ENCODE results near the gene ZDHHC14.

The ZDHHC14 gene

DNA sequence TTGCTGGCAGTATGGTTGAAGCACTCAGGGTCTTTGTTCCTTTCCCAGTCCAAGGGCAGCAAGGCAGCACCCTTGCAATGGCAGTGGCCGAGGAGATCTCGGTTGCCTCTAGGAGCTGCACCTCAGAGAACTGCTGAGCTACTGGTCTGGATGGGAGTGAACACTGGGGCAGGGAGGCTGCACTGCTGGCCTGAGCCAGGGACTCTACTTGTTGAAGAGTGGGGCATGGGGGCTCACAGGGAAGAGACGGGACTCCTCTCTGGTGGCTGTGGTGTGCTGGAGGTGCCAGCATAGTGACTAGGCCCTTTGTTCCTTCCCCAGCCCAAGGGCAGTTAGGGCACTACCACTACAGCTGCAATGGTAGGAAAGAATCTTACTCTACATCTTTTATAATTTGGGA lies 203.0 kb downstream of the ZDHHC14 start:
- no peaks in the 10 kb centered on the region for H3K79me2 ChIP-seq (ENCODE audit: low read length)

DNA sequence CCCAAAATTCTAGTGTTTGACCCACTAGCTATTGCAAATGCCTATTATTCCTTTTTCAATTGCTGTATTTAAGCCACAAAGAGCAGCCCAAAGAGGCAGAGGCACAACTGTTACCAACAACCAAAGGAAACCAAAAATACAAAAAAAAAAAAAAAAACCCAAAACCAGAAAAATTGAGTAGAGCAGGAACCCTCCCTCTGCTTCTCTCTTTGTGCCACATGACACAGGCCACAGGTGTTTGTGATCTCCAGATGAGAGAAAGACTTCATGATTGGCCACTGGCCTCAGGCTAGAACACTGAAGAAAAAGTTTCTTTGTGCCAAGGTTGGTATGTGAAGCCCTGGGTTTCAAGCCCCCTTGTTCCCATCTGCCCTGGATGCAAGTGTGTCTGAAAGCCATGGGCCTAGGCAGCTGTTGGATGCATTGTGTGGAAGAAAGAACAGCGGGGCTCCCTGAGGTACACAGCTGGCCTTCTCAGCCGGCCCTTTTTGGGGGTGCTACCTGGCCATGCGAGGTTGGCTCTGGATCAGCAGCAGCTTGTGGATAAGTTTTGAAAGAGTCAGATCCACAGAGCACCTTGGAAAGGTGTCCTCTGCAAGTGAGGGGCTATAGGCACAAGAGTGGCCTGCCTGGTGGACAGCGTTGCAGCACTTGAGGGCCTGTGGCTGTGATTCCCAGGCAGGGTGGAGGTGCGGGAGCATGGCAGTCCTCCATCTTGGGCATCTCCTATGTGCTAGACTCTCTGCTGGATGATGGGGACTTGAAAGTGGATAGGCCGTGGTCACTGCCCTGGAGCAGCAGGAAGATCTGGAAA lies 204.5 kb downstream of the ZDHHC14 start:
- no peaks in the 10 kb centered on the region for H3K9me3 ChIP-seq (replicated peaks; ENCODE audit: insufficient read depth, low read length)

More for the DNA sequence above, 203.0 kb downstream of the ZDHHC14 start:
- H3K9ac ChIP-seq (ENCODE audit: low read length), result no peak overlapping the region
- H3K9me2 ChIP-seq (replicated peaks; ENCODE audit: insufficient read depth, low read length), result no peaks in the 10 kb centered on the region
- H3K4me1 ChIP-seq (ENCODE audit: low read length), result peaks cover 13% of the 10 kb centered on the region
- no peak overlapping the region for H3K27ac ChIP-seq (ENCODE audit: low read length)
- TF ChIP-seq, protein P1, sequence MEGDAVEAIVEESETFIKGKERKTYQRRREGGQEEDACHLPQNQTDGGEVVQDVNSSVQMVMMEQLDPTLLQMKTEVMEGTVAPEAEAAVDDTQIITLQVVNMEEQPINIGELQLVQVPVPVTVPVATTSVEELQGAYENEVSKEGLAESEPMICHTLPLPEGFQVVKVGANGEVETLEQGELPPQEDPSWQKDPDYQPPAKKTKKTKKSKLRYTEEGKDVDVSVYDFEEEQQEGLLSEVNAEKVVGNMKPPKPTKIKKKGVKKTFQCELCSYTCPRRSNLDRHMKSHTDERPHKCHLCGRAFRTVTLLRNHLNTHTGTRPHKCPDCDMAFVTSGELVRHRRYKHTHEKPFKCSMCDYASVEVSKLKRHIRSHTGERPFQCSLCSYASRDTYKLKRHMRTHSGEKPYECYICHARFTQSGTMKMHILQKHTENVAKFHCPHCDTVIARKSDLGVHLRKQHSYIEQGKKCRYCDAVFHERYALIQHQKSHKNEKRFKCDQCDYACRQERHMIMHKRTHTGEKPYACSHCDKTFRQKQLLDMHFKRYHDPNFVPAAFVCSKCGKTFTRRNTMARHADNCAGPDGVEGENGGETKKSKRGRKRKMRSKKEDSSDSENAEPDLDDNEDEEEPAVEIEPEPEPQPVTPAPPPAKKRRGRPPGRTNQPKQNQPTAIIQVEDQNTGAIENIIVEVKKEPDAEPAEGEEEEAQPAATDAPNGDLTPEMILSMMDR (IDR thresholded peaks at IDR 0.05; ENCODE audit: low read length), result no peak
- TF ChIP-seq EZH2 (optimal IDR thresholded peaks at IDR 0.05; ENCODE audit: low read depth, low read length), result no peak
- DNase-seq, result no peak
- no peaks in the 10 kb centered on the region for H3K9me3 ChIP-seq (replicated peaks; ENCODE audit: insufficient read depth, low read length)
- H3F3A ChIP-seq (ENCODE audit: insufficient read depth, low read length), result no peaks in the 10 kb centered on the region
- no peaks in the 10 kb centered on the region for H4K20me1 ChIP-seq (ENCODE audit: insufficient read depth, low read length)
- no peaks in the 10 kb centered on the region for H3K36me3 ChIP-seq (replicated peaks; ENCODE audit: insufficient read depth, low read length)
- no peak overlapping the region for H3K4me3 ChIP-seq (ENCODE audit: low read length)
- no peak overlapping the region for H2AFZ ChIP-seq (ENCODE audit: low read length)
- H3K27me3 ChIP-seq (replicated peaks; ENCODE audit: insufficient read depth, low read length), result no peaks in the 10 kb centered on the region
- H3K4me2 ChIP-seq (ENCODE audit: low read depth, low read length), result no peak overlapping the region

DNA sequence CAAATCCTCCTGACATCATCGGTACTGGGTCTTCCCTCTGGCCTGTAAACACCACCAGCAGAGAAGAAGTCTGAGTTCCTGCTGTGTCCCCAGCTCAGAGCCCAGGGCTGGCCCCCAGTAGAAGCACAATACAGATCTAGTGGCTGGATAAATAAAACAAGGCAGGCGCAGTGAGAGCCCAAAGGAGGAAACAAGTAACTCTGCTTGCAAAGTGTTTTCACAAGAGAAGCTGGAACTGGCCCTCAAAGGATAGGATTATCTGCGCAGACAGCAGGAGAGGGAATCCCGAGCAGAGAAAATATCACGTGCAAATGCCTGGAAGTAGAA lies 205.1 kb downstream of the ZDHHC14 start:
- no peaks in the 10 kb centered on the region for H3K9me3 ChIP-seq (replicated peaks; ENCODE audit: insufficient read depth, low read length)
- no peaks in the 10 kb centered on the region for H3F3A ChIP-seq (ENCODE audit: insufficient read depth, low read length)
- H3K27me3 ChIP-seq (replicated peaks; ENCODE audit: insufficient read depth, low read length), result no peaks in the 10 kb centered on the region
- no peak overlapping the region for H3K4me2 ChIP-seq (ENCODE audit: low read depth, low read length)
- H3K9me2 ChIP-seq (replicated peaks; ENCODE audit: insufficient read depth, low read length), result no peaks in the 10 kb centered on the region
- H2AFZ ChIP-seq (ENCODE audit: low read length), result no peak overlapping the region
- H3K36me3 ChIP-seq (replicated peaks; ENCODE audit: insufficient read depth, low read length), result no peaks in the 10 kb centered on the region
- no peak overlapping the region for H3K4me3 ChIP-seq (ENCODE audit: low read length)
- no peak for TF ChIP-seq EZH2 (optimal IDR thresholded peaks at IDR 0.05; ENCODE audit: low read depth, low read length)
- TF ChIP-seq, protein P1 (IDR thresholded peaks at IDR 0.05; ENCODE audit: low read length), result no peak
- no peak for TF ChIP-seq EZH2phosphoT487 (IDR thresholded peaks at IDR 0.05; ENCODE audit: low read length)
- H3K4me1 ChIP-seq (ENCODE audit: low read length), result peaks cover 13% of the 10 kb centered on the region
- peak overlapping the region; percentile 75; the same call in 1 of the 2 replicates for H3K27ac ChIP-seq (ENCODE audit: low read length)
- H4K20me1 ChIP-seq (ENCODE audit: insufficient read depth, low read length), result no peaks in the 10 kb centered on the region
- no peak for DNase-seq
- H3K79me2 ChIP-seq (ENCODE audit: low read length), result no peaks in the 10 kb centered on the region
- H3K9ac ChIP-seq (ENCODE audit: low read length), result no peak overlapping the region

More for the DNA sequence above, 204.5 kb downstream of the ZDHHC14 start:
- no peaks in the 10 kb centered on the region for H4K20me1 ChIP-seq (ENCODE audit: insufficient read depth, low read length)
- H3K79me2 ChIP-seq (ENCODE audit: low read length), result no peaks in the 10 kb centered on the region
- peak overlapping the region; percentile 8; the same call in 1 of the 2 replicates for H3K4me2 ChIP-seq (ENCODE audit: low read depth, low read length)
- no peak overlapping the region for H3K4me3 ChIP-seq (ENCODE audit: low read length)
- no peaks in the 10 kb centered on the region for H3K36me3 ChIP-seq (replicated peaks; ENCODE audit: insufficient read depth, low read length)
- no peak overlapping the region for H3K9ac ChIP-seq (ENCODE audit: low read length)
- no peak overlapping the region for H2AFZ ChIP-seq (ENCODE audit: low read length)
- no peaks in the 10 kb centered on the region for H3K27me3 ChIP-seq (replicated peaks; ENCODE audit: insufficient read depth, low read length)
- H3K27ac ChIP-seq (ENCODE audit: low read length), result peak overlapping the region; percentile 75
- no peaks in the 10 kb centered on the region for H3F3A ChIP-seq (ENCODE audit: insufficient read depth, low read length)
- TF ChIP-seq EZH2 (optimal IDR thresholded peaks at IDR 0.05; ENCODE audit: low read depth, low read length) (no peak), EZH2phosphoT487 (IDR thresholded peaks at IDR 0.05; ENCODE audit: low read length) (no peak)
- TF ChIP-seq, protein P1 (IDR thresholded peaks at IDR 0.05; ENCODE audit: low read length), result no peak
- DNase-seq, result peak; percentile 58
- H3K4me1 ChIP-seq (ENCODE audit: low read length), result peaks cover 13% of the 10 kb centered on the region
- no peaks in the 10 kb centered on the region for H3K9me2 ChIP-seq (replicated peaks; ENCODE audit: insufficient read depth, low read length)
